ENCODE data around the gene GALM.

GALM gene

DNA sequence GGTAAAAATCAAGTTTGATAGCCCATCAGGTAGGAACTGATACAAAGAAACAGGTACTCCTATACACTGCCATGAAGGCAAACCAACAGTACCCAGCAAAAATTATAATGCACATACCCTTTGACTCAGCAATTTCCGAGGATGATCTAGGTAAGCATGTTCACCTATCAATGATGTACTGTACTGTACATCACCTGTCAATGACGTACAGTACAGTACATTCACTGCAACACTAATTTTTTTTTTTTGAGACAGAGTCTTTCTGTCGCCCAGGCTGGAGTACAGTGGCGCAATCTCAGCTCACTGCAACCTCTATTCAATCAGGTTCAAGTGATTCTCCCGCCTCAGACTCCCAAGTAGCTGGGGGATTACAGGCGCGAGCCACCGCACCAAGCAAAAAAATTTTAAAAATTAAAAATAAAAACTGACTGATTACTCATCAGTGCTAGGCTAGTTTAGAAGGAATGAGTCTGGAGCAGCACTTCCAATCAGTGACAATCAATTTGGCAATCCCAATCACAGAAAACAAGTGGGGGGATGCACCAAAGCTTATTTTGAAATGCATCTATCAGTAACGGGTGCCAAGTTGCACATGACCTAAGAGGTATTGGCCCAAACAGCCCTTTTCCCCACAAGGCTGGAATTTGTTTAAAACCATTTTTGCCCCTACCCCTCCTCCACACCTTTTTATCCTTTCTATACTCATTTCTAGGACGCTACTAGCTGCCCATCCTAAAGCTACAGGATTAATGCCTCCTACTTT is 77.1 kb downstream of the GALM start:
- no peak overlapping the region for H3K4me3 ChIP-seq (ENCODE audit: low read length)
- no peak for TF ChIP-seq ZNF274 (IDR thresholded peaks at IDR 0.05; ENCODE audit: low read depth, low read length)

DNA sequence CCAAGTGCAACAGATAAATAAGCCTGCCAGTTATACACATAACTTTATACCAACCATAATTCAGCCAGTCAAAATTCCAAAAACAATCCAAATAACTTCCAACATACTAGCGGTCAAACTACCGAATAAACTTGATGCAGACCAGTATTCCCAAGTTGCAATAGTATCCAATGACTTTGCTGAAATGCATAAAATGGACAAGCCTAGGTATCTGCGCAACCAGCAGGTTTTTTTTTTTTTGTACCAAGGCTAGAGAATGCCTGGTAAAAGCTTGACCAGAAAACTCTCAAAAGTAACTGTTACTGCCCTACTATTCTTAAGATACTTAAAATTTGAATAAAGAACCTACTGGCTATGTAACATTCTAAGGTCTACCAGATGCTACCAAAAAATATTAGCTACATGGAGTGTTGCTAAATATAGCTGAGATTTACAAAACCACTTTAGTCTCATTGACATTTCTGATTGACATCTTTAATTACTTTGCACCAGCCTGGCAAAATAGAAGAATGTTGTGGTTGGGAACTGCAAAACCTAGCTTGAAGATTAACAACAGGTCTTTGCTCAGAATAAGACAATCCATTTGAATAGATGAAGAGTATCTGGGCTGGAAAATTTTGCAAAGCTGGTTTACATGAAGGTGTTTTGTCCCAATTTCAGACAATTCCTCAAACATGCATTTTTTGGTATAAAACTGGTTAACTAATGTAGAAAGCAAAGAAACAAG is 77.9 kb downstream of the GALM start:
- TF ChIP-seq ZNF274 (IDR thresholded peaks at IDR 0.05; ENCODE audit: low read depth, low read length), result no peak
- no peak overlapping the region for H3K4me3 ChIP-seq (ENCODE audit: low read length)

DNA sequence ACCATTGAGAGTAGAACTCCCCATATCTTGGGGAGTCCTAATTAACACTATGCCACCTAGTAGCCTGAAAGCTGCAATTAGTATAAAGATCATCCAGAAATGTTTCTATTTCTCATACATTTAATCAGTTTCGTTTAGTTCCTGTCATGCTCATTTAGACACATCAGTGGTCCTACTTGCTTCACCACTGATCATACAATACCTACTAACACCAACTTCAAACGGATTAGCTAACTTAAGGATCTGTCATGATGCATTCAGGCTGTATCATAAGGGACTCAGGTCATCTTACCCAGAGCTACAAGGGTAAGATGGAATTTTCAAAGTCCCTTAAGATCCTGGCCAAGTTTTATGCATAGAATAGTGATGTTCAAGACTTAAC is 78.5 kb downstream of the GALM start:
- TF ChIP-seq ZNF274 (IDR thresholded peaks at IDR 0.05; ENCODE audit: low read depth, low read length), result no peak
- no peak overlapping the region for H3K4me3 ChIP-seq (ENCODE audit: low read length)

DNA sequence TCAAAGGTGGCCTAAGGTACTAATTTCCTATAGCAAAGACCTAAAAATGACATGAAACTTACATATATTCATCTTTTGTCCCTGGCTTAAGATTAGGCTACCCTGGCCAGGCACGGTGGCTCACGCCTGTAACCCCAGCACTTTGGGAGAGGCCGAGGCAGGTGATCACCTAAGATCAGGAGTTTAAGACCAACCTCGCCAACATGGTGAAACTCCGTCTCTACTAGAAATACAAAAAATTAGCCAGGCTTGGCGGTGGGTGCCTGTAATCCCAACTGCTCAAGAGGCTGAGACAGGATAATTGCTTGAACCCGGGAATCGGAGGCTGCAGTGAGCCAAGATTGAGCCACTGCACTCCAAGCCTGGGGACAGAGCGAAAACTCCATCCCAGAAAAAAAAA is 79.4 kb downstream of the GALM start:
- TF ChIP-seq ZNF274 (IDR thresholded peaks at IDR 0.05; ENCODE audit: low read depth, low read length), result no peak
- H3K4me3 ChIP-seq (ENCODE audit: low read length), result no peak overlapping the region

DNA sequence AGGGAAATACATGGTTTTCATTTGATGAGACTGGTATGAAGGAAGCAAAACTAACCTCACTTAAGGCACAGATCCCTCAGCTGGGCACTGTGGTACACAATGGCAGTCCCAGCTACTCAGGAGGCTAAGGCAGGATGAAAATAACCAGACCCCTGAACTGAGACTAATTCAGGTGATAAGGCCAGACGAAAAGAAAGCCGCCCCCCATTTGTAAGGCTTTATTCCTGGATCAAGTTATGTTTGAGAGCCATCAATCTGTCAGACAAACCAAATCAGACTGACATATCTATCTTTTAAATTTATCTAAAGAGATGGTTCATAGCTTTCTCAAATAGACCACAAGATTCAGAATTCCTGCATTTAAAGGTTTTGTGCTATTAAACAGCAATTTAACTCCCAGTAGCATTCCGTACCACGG is 81.1 kb downstream of the GALM start:
- H3K4me3 ChIP-seq (ENCODE audit: low read length), result no peak overlapping the region
- TF ChIP-seq ZNF274 (IDR thresholded peaks at IDR 0.05; ENCODE audit: low read depth, low read length), result no peak

DNA sequence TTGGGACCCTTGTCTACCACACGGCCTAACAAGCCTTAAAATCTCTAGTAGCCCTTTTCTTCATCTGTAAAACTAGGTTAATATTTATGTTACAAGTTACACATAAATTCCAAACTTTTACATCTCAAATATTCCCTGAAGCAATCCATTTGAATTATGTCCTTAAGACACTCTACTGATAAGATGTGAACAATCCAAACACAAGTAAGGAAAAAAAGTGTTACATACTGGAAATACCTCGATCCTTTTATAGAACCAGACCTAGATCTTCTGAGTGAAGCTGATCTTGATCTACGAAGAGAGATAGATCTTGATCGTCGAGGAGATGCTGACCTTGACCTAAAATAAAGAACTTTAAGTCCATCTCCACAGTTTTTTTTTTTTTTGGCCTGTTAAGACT is 81.9 kb downstream of the GALM start:
- H3K4me3 ChIP-seq (ENCODE audit: low read length), result no peak overlapping the region; the same call in none of the 2 replicates
- no peak for TF ChIP-seq ZNF274 (IDR thresholded peaks at IDR 0.05; ENCODE audit: low read depth, low read length)

DNA sequence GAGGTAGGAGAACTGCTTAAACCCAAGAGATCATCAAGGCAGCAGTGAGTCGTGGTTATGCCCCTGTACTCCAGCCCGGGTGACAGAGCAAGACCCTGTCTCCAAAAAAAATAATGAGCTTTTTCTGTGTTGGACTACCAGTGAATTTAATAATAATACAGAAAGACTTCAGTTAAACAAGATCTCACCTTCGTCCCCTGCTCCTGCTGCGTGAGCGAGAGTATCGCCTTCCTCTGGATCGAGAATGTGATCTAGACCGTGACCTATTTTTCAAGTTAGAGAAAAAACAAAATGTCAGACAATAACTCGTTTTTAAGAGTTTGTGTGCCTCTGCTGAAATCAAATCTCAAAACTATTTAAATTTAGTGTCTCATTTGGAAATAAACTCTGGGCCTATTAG is 82.5 kb downstream of the GALM start:
- no peak for TF ChIP-seq ZNF274 (IDR thresholded peaks at IDR 0.05; ENCODE audit: low read depth, low read length)
- peak overlapping the region; percentile 17; the same call in 1 of the 2 replicates for H3K4me3 ChIP-seq (ENCODE audit: low read length)

DNA sequence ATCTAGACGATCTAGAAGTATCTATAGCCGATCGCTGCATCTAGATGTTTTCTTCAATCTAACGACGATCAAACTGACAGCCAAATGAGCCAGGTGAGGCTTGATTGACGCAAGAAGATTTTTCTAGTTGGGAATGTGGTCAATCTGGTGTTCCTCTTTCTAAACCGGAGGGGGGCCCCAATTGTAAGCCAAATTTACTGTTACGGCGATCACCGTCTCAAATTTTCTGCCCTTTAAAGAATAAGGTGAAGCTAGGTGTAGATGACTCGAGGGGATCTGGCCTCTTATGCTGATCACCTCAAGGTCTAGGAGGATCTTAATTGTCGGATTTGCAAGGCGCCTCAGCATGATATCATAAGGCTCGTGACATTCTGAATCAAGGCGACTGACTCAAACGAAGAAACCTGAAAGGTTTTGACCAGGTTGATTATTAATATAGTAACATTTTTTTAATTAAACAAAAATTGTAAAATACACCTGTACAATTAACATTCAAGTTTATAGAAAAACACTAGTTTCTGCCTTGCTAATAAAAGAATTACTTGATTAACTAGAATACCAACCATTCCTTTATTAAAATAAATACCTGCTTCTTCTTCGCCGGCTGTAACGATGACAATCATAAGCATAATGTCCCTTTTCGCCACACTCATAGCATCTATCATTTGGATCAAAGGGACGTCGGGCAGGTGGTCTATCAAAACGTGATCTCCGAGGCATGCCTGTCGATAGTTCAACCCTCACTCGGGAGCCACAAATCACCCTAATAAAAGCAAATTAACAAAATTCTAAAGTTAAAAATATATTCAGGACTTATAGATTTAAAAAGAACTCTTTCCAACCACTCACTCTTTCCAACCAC is 83.3 kb downstream of the GALM start:
- H3K4me3 ChIP-seq (ENCODE audit: low read length), result peak overlapping the region; percentile 88
- TF ChIP-seq ZNF274 (IDR thresholded peaks at IDR 0.05; ENCODE audit: low read depth, low read length), result no peak

DNA sequence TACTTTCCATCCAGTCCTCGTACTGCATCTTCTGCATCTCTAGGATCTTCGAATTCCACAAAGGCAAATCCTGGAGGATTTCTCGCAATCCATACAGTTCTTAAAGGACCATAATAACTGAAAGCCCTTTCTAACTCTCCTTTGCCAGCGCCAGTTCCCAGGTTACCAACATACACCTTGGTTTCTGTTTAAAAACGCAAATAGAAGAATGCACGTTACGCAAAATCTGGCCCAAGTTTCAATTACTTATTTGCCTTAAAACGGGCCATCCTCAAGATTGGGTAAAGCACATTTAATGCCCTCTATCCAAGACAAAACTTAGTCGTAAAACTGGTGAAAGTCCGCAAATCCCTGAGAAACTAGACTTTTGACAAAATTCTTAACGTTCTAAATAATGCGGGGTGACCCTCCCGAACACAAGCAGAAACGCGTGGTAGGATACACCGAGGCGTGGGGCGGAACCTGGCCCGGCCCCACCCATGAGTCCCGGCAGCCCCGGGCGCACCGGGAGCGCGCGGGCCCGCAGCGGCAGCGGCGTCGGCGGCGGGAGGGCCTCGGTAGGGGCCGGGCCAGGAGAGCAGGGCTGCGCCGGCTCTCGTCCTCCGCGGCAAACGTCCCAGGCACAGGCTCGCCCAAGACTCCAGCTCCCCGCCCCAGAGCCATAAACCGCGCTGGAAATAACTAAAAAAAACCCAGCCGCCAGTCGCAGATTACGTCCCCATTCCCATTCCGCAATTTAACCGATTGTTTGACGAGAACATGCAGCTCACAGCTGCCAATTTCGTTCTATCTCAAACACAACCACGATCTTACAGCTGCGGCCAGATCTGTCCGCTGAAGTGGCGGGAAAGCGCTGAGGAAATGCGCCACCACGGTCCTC is 84.3 kb downstream of the GALM start:
- peak overlapping the region; percentile 88 for H3K4me3 ChIP-seq (ENCODE audit: low read length)
- TF ChIP-seq ZNF274 (IDR thresholded peaks at IDR 0.05; ENCODE audit: low read depth, low read length), result no peak

DNA sequence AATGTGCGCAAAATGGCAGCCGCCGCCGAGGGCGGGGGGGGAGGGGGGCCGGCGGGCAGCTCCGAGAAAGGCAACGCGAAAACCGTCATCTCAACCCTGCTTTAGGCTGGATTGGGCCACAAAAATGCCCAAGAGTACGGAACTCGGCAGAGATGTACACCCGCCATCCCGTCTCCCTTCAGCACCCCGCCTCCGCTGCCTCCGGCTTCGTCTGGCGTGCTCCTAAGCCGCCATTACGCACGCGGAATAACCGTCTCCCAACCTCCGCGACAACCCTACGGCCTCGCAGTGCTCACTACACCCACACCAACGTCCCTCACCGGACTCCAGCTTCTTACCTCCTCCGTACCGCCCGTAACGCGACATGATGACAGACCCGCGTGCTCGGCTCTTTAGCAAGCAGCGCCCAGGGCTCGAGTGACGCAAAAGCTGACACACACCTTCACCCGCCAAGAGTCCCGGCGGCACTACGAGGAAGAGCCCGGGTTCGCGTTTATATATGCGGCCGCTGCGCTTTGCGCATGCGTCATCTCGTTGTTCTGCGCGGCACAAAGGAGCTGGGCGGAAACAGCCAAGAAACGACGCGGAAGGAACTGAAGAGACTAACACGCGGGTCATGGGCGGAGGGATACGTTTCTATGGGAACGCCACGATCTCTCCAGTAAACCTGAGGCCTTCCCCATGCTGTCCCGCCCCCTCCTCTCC is 85.1 kb downstream of the GALM start, which contains the start of gene SRSF7:
TSS of gene SRSF7 (minus strand) at position 471 of the 705 bp plus-strand sequence. CDS start at position 366, 105 bp downstream.
- no peak for TF ChIP-seq ZNF274 (IDR thresholded peaks at IDR 0.05; ENCODE audit: low read depth, low read length)
- H3K4me3 ChIP-seq (ENCODE audit: low read length), result peak within 1 kb of the TSS; percentile 88

DNA sequence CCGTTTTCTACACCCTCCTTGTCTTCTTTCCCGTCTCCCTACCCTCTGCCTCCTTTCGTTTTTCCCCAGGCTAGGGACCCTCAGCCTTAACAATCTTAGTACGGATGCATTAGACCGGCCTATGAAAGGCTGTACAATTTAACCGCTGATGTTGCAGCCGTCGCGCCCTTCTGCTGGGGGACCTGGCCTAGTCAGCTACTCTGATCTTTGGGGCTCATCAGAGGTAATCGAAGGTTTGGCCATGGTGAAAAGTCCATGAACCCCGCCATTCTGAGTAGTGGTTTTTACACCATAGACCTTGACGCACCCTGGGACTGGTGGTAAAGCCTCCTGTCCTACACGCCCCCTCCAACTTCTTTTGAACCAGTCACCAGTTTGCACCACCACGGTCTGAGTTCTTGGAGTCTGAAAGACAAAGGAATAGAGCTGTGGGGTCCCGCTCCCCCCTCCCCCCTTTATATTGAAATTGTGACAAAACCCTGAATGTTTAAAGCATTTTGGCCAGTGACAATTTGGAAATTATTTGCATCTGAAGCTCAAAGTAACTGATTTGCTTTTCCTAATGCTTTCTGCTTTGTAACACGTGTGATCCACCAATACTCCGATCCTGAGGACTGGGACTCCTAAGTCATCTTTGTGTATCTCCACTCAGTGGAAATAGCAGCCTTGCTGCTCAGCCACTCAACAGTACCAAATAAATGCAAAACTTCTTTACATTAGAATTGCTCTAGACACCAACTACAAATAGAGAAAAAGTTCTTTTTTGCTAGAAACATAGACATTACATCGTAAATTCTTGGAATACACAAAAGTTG is 85.9 kb downstream of the GALM start:
- no peak for TF ChIP-seq ZNF274 (IDR thresholded peaks at IDR 0.05; ENCODE audit: low read depth, low read length)
- peak overlapping the region; percentile 65; the same call in 1 of the 2 replicates for H3K4me3 ChIP-seq (ENCODE audit: low read length)

DNA sequence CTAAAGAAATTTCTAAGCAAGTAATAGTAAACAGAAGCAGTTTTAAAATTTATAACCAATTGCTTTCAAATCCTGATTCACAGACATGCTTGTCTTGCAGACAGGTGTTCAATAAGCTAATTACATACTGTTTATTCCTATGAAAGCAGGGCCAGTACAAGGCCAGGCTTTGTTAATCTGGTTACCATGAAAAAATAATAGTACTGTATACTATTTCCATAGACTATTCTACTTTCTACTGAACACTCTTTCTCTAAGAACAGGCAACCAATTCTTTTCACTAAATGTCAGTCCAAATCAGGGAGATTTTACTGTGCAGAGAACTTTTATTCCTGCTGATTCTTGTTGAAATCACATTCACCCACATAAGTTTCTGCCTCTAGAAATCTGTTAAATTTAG is 88.1 kb downstream of the GALM start:
- no peak for TF ChIP-seq ZNF274 (IDR thresholded peaks at IDR 0.05; ENCODE audit: low read depth, low read length)

More for the DNA sequence above, 88.1 kb downstream of the GALM start:
- no peak overlapping the region for H3K4me3 ChIP-seq (ENCODE audit: low read length)
